Colonic mucosa (tissue), 4 donors: ENCODE data around the gene SLC6A6. TPM values are rescaled to one million over a fixed set of nuclear protein-coding genes. Genes with fewer than 3 reads are reported as not detected.

ENCODE experiments used
- DNase-seq: peaks from one replicate; pipeline ENCODE4 v3.0.0-alpha.2; 2020
- H3K27ac ChIP-seq: fragments of 200-600 bp; one replicate; pipeline ENCODE4 v1.8.0; 2021
- H3K27me3 ChIP-seq: fragments of 200-600 bp; one replicate; pipeline ENCODE4 v1.8.0; 2021
- H3K36me3 ChIP-seq: fragments of 200-600 bp; one replicate; pipeline ENCODE4 v1.8.0; 2021
- H3K4me1 ChIP-seq: fragments of 200-600 bp; one replicate; pipeline ENCODE4 v1.8.0; 2021; ENCODE audit warnings: mild to moderate bottlenecking
- H3K4me3 ChIP-seq: fragments of 200-600 bp; one replicate; pipeline ENCODE4 v1.8.0; 2021
- H3K9ac ChIP-seq, 2 donors: one replicate each; pipeline ENCODE4 v1.7.0; 2013; ENCODE audit warnings: control low read depth in 2 of 2, low read depth in 2 of 2, low read length in 2 of 2
- H3K9me3 ChIP-seq: fragments of 200-600 bp; one replicate; pipeline ENCODE4 v1.8.0; 2021
- CTCF ChIP-seq: fragments of 200-600 bp; IDR thresholded peaks from one replicate; pipeline ENCODE4 v1.8.0; 2022; ENCODE audit warnings: antibody characterized with exemption, mild to moderate bottlenecking
- intact Hi-C: fragments of 100-400 bp; cut with DNase I; formaldehyde crosslinking; loops from one replicate; pipeline ENCODE4 v1.14.1; 2022
- total RNA-seq, 2 donors: library from RNA; stranded (reverse); fragmentation: NEBNext Ultra II Directional in 1 of 2; extraction: Animal tissue kit (Norgen Biotek cat#: 25700) in 1 of 2; gene quantifications; one replicate each; pipeline ENCODE4 v1.2.1, GENCODE V29; 2021
- donor health status: healthy.
- donor health status: DM: no; HTN: no; CAD: no.
- donor health status: DM: no; HTN: no; CAD: no.

The SLC6A6 gene
- total RNA-seq, 2 donors from 2014 or later, result 7.2 to 13.0 TPM

GRCh38 chr3:14396031-14396692 is 6.2 kb upstream of the SLC6A6 start:
- Histone ChIP-seq H3K4me3 (no peak overlapping the region), H3K4me1 (no peaks in the 10 kb centered on the region), H3K36me3 (no peaks in the 10 kb centered on the region), H3K27me3 (no peaks in the 10 kb centered on the region), H3K27ac (no peak overlapping the region), H3K9ac (no peak overlapping the region), H3K9me3 (no peaks in the 10 kb centered on the region)
- no peak for TF ChIP-seq CTCF
- intact Hi-C loops, result no loop called here
- DNase-seq, result no peak

- no peak for DNase-seq
Observed at GRCh38 chr3:14397046-14397445, 5.4 kb upstream of the SLC6A6 start.

GRCh38 chr3:14397531-14397930 is 4.9 kb upstream of the SLC6A6 start:
- no peaks in the 10 kb centered on the region for H3K27me3 ChIP-seq
- no peak overlapping the region for H3K4me3 ChIP-seq
- H3K4me1 ChIP-seq, result no peaks in the 10 kb centered on the region
- no peak overlapping the region for H3K27ac ChIP-seq
- H3K36me3 ChIP-seq, result no peaks in the 10 kb centered on the region
- no peak for TF ChIP-seq CTCF
- no peak overlapping the region for H3K9ac ChIP-seq
- H3K9me3 ChIP-seq, result no peaks in the 10 kb centered on the region
- no peak for DNase-seq
- intact Hi-C loops, result no loop called here

More at GRCh38 chr3:14397046-14397445, 5.4 kb upstream of the SLC6A6 start:
- no peaks in the 10 kb centered on the region for H3K9me3 ChIP-seq
- intact Hi-C loops, result no loop called here
- no peaks in the 10 kb centered on the region for H3K27me3 ChIP-seq
- H3K4me3 ChIP-seq, result no peak overlapping the region
- no peak for TF ChIP-seq CTCF
- no peak overlapping the region for H3K9ac ChIP-seq
- no peak overlapping the region for H3K27ac ChIP-seq
- H3K36me3 ChIP-seq, result no peaks in the 10 kb centered on the region
- H3K4me1 ChIP-seq, result no peaks in the 10 kb centered on the region

GRCh38 chr3:14397940-14398796 is 4.2 kb upstream of the SLC6A6 start:
- intact Hi-C loops, result no loop called here

GRCh38 chr3:14398797-14399106 is 3.7 kb upstream of the SLC6A6 start:
- no peak overlapping the region for H3K9ac ChIP-seq
- no peak overlapping the region for H3K4me3 ChIP-seq
- no peaks in the 10 kb centered on the region for H3K9me3 ChIP-seq
- peaks cover 2% of the 10 kb centered on the region for H3K4me1 ChIP-seq
- no peak for TF ChIP-seq CTCF
- intact Hi-C loops, result no loop called here
- no peak overlapping the region for H3K27ac ChIP-seq
- H3K27me3 ChIP-seq, result no peaks in the 10 kb centered on the region
- DNase-seq, result no peak
- H3K36me3 ChIP-seq, result no peaks in the 10 kb centered on the region

More at GRCh38 chr3:14397940-14398796, 4.2 kb upstream of the SLC6A6 start:
- Histone ChIP-seq H3K9me3 (no peaks in the 10 kb centered on the region), H3K4me1 (no peaks in the 10 kb centered on the region), H3K36me3 (no peaks in the 10 kb centered on the region), H3K4me3 (no peak overlapping the region), H3K27ac (no peak overlapping the region), H3K27me3 (no peaks in the 10 kb centered on the region), H3K9ac (no peak overlapping the region)
- DNase-seq, result no peak
- TF ChIP-seq CTCF, result no peak
